ENCODE measurements around the gene MAP1LC3B.

The MAP1LC3B gene

GRCh38 chr16:87367529-87367928 lies 24.6 kb upstream of the MAP1LC3B start:
- TF ChIP-seq GLIS3 (CRISPR knock-in tag; IDR thresholded peaks at IDR 0.05) (no peak), OSR1 (CRISPR knock-in tag; IDR thresholded peaks at IDR 0.05) (no peak), SNAI2 (CRISPR knock-in tag; IDR thresholded peaks at IDR 0.05) (no peak), ESRRG (CRISPR knock-in tag; IDR thresholded peaks at IDR 0.05) (no peak), ZFP30 (CRISPR knock-in tag; IDR thresholded peaks at IDR 0.05) (no peak)
- TF ChIP-seq, protein P1, sequence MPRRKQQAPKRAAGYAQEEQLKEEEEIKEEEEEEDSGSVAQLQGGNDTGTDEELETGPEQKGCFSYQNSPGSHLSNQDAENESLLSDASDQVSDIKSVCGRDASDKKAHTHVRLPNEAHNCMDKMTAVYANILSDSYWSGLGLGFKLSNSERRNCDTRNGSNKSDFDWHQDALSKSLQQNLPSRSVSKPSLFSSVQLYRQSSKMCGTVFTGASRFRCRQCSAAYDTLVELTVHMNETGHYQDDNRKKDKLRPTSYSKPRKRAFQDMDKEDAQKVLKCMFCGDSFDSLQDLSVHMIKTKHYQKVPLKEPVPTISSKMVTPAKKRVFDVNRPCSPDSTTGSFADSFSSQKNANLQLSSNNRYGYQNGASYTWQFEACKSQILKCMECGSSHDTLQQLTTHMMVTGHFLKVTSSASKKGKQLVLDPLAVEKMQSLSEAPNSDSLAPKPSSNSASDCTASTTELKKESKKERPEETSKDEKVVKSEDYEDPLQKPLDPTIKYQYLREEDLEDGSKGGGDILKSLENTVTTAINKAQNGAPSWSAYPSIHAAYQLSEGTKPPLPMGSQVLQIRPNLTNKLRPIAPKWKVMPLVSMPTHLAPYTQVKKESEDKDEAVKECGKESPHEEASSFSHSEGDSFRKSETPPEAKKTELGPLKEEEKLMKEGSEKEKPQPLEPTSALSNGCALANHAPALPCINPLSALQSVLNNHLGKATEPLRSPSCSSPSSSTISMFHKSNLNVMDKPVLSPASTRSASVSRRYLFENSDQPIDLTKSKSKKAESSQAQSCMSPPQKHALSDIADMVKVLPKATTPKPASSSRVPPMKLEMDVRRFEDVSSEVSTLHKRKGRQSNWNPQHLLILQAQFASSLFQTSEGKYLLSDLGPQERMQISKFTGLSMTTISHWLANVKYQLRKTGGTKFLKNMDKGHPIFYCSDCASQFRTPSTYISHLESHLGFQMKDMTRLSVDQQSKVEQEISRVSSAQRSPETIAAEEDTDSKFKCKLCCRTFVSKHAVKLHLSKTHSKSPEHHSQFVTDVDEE (CRISPR knock-in tag; IDR thresholded peaks at IDR 0.05) = no peak
- TF ChIP-seq, protein P2, sequence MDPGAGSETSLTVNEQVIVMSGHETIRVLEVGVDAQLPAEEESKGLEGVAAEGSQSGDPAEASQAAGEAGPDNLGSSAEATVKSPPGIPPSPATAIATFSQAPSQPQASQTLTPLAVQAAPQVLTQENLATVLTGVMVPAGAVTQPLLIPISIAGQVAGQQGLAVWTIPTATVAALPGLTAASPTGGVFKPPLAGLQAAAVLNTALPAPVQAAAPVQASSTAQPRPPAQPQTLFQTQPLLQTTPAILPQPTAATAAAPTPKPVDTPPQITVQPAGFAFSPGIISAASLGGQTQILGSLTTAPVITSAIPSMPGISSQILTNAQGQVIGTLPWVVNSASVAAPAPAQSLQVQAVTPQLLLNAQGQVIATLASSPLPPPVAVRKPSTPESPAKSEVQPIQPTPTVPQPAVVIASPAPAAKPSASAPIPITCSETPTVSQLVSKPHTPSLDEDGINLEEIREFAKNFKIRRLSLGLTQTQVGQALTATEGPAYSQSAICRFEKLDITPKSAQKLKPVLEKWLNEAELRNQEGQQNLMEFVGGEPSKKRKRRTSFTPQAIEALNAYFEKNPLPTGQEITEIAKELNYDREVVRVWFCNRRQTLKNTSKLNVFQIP (CRISPR knock-in tag; IDR thresholded peaks at IDR 0.05; ENCODE audit: borderline replicate concordance, low read depth) = no peak
- no peak for ATAC-seq

- ATAC-seq = no peak
- TF ChIP-seq CSDC2 (CRISPR knock-in tag; IDR thresholded peaks at IDR 0.05) = no peak
- no peak for TF ChIP-seq ZNF565 (CRISPR knock-in tag; conservative IDR thresholded peaks at IDR 0.05; ENCODE audit: low read depth)
- TF ChIP-seq ZC3H10 (CRISPR knock-in tag; IDR thresholded peaks at IDR 0.05) = no peak
- TF ChIP-seq TOX (CRISPR knock-in tag; IDR thresholded peaks at IDR 0.05; ENCODE audit: borderline replicate concordance) = no peak
- TF ChIP-seq, protein P2 (CRISPR knock-in tag; IDR thresholded peaks at IDR 0.05; ENCODE audit: borderline replicate concordance, low read depth) = no peak
- TF ChIP-seq GLIS3 (CRISPR knock-in tag; IDR thresholded peaks at IDR 0.05) = no peak
- TF ChIP-seq SNAI2 (CRISPR knock-in tag; IDR thresholded peaks at IDR 0.05) = no peak
- TF ChIP-seq ESRRG (CRISPR knock-in tag; IDR thresholded peaks at IDR 0.05) = no peak
- no peak for TF ChIP-seq ISL1 (CRISPR knock-in tag; IDR thresholded peaks at IDR 0.05)
- TF ChIP-seq TCF4 (CRISPR knock-in tag; IDR thresholded peaks at IDR 0.05; ENCODE audit: borderline replicate concordance) = no peak
- TF ChIP-seq ZFP30 (CRISPR knock-in tag; IDR thresholded peaks at IDR 0.05) = no peak
- no peak for TF ChIP-seq CSRNP3 (CRISPR knock-in tag; IDR thresholded peaks at IDR 0.05)
- no peak for TF ChIP-seq CREB5 (CRISPR knock-in tag; IDR thresholded peaks at IDR 0.05; ENCODE audit: low read depth)
- TF ChIP-seq ARNTL (CRISPR knock-in tag; IDR thresholded peaks at IDR 0.05; ENCODE audit: borderline replicate concordance, low read depth) = no peak
- no peak for TF ChIP-seq PATZ1 (CRISPR knock-in tag; IDR thresholded peaks at IDR 0.05; ENCODE audit: borderline replicate concordance)
- TF ChIP-seq BACH2 (CRISPR knock-in tag; IDR thresholded peaks at IDR 0.05; ENCODE audit: borderline replicate concordance) = no peak
- no peak for TF ChIP-seq ZFP3 (CRISPR knock-in tag; IDR thresholded peaks at IDR 0.05)
- no peak for TF ChIP-seq RARB (CRISPR knock-in tag; IDR thresholded peaks at IDR 0.05)
- TF ChIP-seq PPARA (CRISPR knock-in tag; IDR thresholded peaks at IDR 0.05; ENCODE audit: borderline replicate concordance) = no peak
Observed at GRCh38 chr16:87368029-87368770, 23.9 kb upstream of the MAP1LC3B start.

Measured in SK-N-SH treated with all-trans-retinoic acid at 6 μM for 48 hours (cell line).